Uterine smooth muscle cell (primary cell): Measurements from ENCODE around the gene USP17L27. TPM values are rescaled to one million over a fixed set of nuclear protein-coding genes. Genes with fewer than 3 reads are reported as not detected.

Experiments
- total RNA-seq: library from RNA; depleted of rRNA; stranded (reverse); fragments of >200 nt; gene quantifications from 2 replicates; pipeline ENCODE4 v1.2.3, GENCODE V29; 2014

Gene USP17L27
- total RNA-seq = not detected in 2 replicates

GRCh38 chr4:9343848-9344247 is at the start of gene USP17L27:
Gene USP17L27 (plus strand): TSS chr4:9344148. CDS start chr4:9344148, 0 bp downstream.

GRCh38 chr4:9324865-9325264 is 19.1 kb upstream of the USP17L27 start, which contains the start of gene USP17L24:
Gene USP17L24 (plus strand): TSS chr4:9325165. CDS start chr4:9325165, 0 bp downstream.

GRCh38 chr4:9329611-9330010 is 14.3 kb upstream of the USP17L27 start, which contains the start of gene USP17L25:
Gene USP17L25 (plus strand): TSS chr4:9329911. CDS start chr4:9329911, 0 bp downstream.

GRCh38 chr4:9334358-9334757 is 9.6 kb upstream of the USP17L27 start, which contains the start of gene USP17L26:
Gene USP17L26 (plus strand): TSS chr4:9334658. CDS start chr4:9334658, 0 bp downstream.

GRCh38 chr4:9339103-9339502 is 4.8 kb upstream of the USP17L27 start, which contains the start of gene USP17L5:
Gene USP17L5 (plus strand): TSS chr4:9339403. CDS start chr4:9339403, 0 bp downstream.

GRCh38 chr4:9348593-9348992 is 4.6 kb downstream of the USP17L27 start, which contains the start of gene USP17L28:
Gene USP17L28 (plus strand): TSS chr4:9348893. CDS start chr4:9348893, 0 bp downstream.

GRCh38 chr4:9353338-9353737 is 9.4 kb downstream of the USP17L27 start, which contains the start of gene USP17L29:
Gene USP17L29 (plus strand): TSS chr4:9353638. CDS start chr4:9353638, 0 bp downstream.

GRCh38 chr4:9362829-9363228 is 18.9 kb downstream of the USP17L27 start, which contains the start of gene USP17L30:
Gene USP17L30 (plus strand): TSS chr4:9363129. CDS start chr4:9363129, 0 bp downstream.

Other genes starting within 250 kb of the USP17L27 start
- not detected in 2 replicates for gene FAM90A26, start 173.7 kb upstream of the USP17L27 start, total RNA-seq
- gene USP17L10, start 133.5 kb upstream of the USP17L27 start, total RNA-seq = not detected in 2 replicates
- not detected in 2 replicates for gene USP17L11, start 128.7 kb upstream of the USP17L27 start, total RNA-seq
- not detected in 2 replicates for gene USP17L12, start 124.0 kb upstream of the USP17L27 start, total RNA-seq
- not detected in 2 replicates for gene USP17L13, start 119.3 kb upstream of the USP17L27 start, total RNA-seq
- gene USP17L15, start 109.8 kb upstream of the USP17L27 start, total RNA-seq = 0.11 TPM in 1 of 2 replicates, not detected in the other
- gene USP17L17, start 100.3 kb upstream of the USP17L27 start, total RNA-seq = not detected in 2 replicates
- not detected in 2 replicates for gene USP17L18, start 95.5 kb upstream of the USP17L27 start, total RNA-seq
- gene USP17L19, start 90.8 kb upstream of the USP17L27 start, total RNA-seq = not detected in 2 replicates
- gene USP17L20, start 86.0 kb upstream of the USP17L27 start, total RNA-seq = not detected in 2 replicates
- not detected in 2 replicates for gene USP17L21, start 81.3 kb upstream of the USP17L27 start, total RNA-seq
- gene USP17L22, start 76.5 kb upstream of the USP17L27 start, total RNA-seq = not detected in 2 replicates
- not detected in 2 replicates for gene USP17L24, start 19.0 kb upstream of the USP17L27 start, total RNA-seq
- gene USP17L25, start 14.2 kb upstream of the USP17L27 start, total RNA-seq = not detected in 2 replicates
- not detected in 2 replicates for gene USP17L26, start 9.5 kb upstream of the USP17L27 start, total RNA-seq
- not detected in 2 replicates for gene USP17L5, start 4.7 kb upstream of the USP17L27 start, total RNA-seq
- not detected in 2 replicates for gene USP17L28, start 4.7 kb downstream of the USP17L27 start, total RNA-seq
- not detected in 2 replicates for gene USP17L29, start 9.5 kb downstream of the USP17L27 start, total RNA-seq
- gene USP17L30, start 19.0 kb downstream of the USP17L27 start, total RNA-seq = not detected in 2 replicates
- not detected in 2 replicates for gene DEFB131A, start 100.3 kb downstream of the USP17L27 start, total RNA-seq